IMR-90 (cell line): ENCODE results near the gene DCAKD. TPM values are rescaled to one million over a fixed set of nuclear protein-coding genes. Genes with fewer than 3 reads are reported as not detected.

ENCODE experiments used
- ATAC-seq: fragments of 200-7000 bp; cut with Tn5 transposase; 2 replicates; pipeline ENCODE4 v1.9.1; 2020; ENCODE audit warnings: low read depth, mild to moderate bottlenecking, moderate library complexity
- BruUV-seq: library from RNA; stranded (reverse); fragments of 400-500 nt; replicated peaks from 2 replicates; lab custom pipeline; 2021; lab: Mats Ljungman, UMichigan
- CTCF ChIA-PET: fragments of 300-600 bp; formaldehyde crosslinking; extraction: SDS; loops from one replicate; lab custom pipeline; 2021; ENCODE audit warnings: antibody characterized with exemption; lab: Yijun Ruan, JAX
- POLR2A ChIA-PET: fragments of 300-600 bp; sonication (Branson Sonifier 250); formaldehyde crosslinking; loops from one replicate; lab custom pipeline; 2022; ENCODE audit warnings: antibody characterized with exemption; ENCODE audit not compliant: unreplicated experiment; lab: Charles Lee
- DNase-seq: peaks from one replicate; pipeline ENCODE4 v3.0.0; 2013
- H2AFZ ChIP-seq: replicated peaks from 2 replicates; pipeline ENCODE3; 2013; ENCODE audit warnings: low read length, mild to moderate bottlenecking; ENCODE audit not compliant: poor library complexity
- H2AK5ac ChIP-seq: 2 replicates; pipeline ENCODE4 v1.6.1; 2013; ENCODE audit warnings: low read depth, low read length, inconsistent platforms
- H2AK9ac ChIP-seq: replicated peaks from 2 replicates; pipeline ENCODE3; 2013; ENCODE audit warnings: mild to moderate bottlenecking, low read depth, low read length, moderate library complexity; ENCODE audit not compliant: poor library complexity
- H2BK120ac ChIP-seq: 2 replicates; pipeline ENCODE4 v1.6.1; 2013; ENCODE audit warnings: low read depth, low read length, inconsistent platforms
- H2BK15ac ChIP-seq: 3 replicates; pipeline ENCODE4 v1.6.1; 2013; ENCODE audit warnings: low read depth, low read length, inconsistent platforms
- H2BK20ac ChIP-seq: 2 replicates; pipeline ENCODE4 v1.6.1; 2013; ENCODE audit warnings: low read depth, mild to moderate bottlenecking, inconsistent platforms, low read length, moderate library complexity
- H2BK5ac ChIP-seq: 2 replicates; pipeline ENCODE4 v1.6.1; 2013; ENCODE audit warnings: mild to moderate bottlenecking, low read depth, low read length, inconsistent platforms; ENCODE audit not compliant: poor library complexity, severe bottlenecking
- H3K14ac ChIP-seq: replicated peaks from 2 replicates; pipeline ENCODE4 v1.6.1; 2013; ENCODE audit warnings: low read depth, low read length, inconsistent platforms
- H3K18ac ChIP-seq: 2 replicates; pipeline ENCODE4 v1.6.1; 2013; ENCODE audit warnings: low read depth, low read length, control low read depth
- H3K23ac ChIP-seq: 2 replicates; pipeline ENCODE4 v1.6.1; 2013; ENCODE audit warnings: low read depth, low read length, inconsistent platforms
- H3K27ac ChIP-seq: 2 replicates; pipeline ENCODE4 v1.5.1; 2013; ENCODE audit warnings: mild to moderate bottlenecking, control low read depth, low read length; ENCODE audit not compliant: insufficient read depth
- H3K27me3 ChIP-seq: 2 replicates; pipeline ENCODE4 v1.6.1; 2013; ENCODE audit warnings: low read length; ENCODE audit not compliant: control insufficient read depth, insufficient read depth
- H3K36me3 ChIP-seq: 2 replicates; pipeline ENCODE4 v1.6.1; 2013; ENCODE audit warnings: low read length, mixed read lengths; ENCODE audit not compliant: control insufficient read depth, insufficient read depth
- H3K4ac ChIP-seq: 2 replicates; pipeline ENCODE4 v1.6.1; 2013; ENCODE audit warnings: low read depth, low read length, inconsistent platforms
- H3K4me1 ChIP-seq: 2 replicates; pipeline ENCODE4 v1.6.1; 2013; ENCODE audit warnings: low read length, mixed read lengths; ENCODE audit not compliant: control insufficient read depth, insufficient read depth
- H3K4me2 ChIP-seq: 2 replicates; pipeline ENCODE4 v1.6.1; 2013; ENCODE audit warnings: low read depth, mild to moderate bottlenecking, control low read depth, low read length, moderate library complexity
- H3K4me3 ChIP-seq: 2 replicates; pipeline ENCODE4 v1.5.1; 2013; ENCODE audit warnings: low read depth, mild to moderate bottlenecking, control low read depth, low read length, moderate library complexity; ENCODE audit not compliant: insufficient read depth
- H3K56ac ChIP-seq: 2 replicates; pipeline ENCODE4 v1.6.1; 2013; ENCODE audit warnings: low read length, inconsistent platforms; ENCODE audit not compliant: insufficient read depth; ENCODE audit errors: extremely low read depth
- H3K79me1 ChIP-seq, 2 experiments: 2 replicates each; pipeline ENCODE4 v1.6.1; 2013; ENCODE audit warnings: low read length in 2 of 2, inconsistent platforms in 1 of 2, low read depth in 1 of 2
- H3K9ac ChIP-seq: 2 replicates; pipeline ENCODE4 v1.6.1; 2013; ENCODE audit warnings: low read depth, low read length, control low read depth
- H3K9me1 ChIP-seq: 2 replicates; pipeline ENCODE4 v1.6.1; 2013; ENCODE audit warnings: low read length, inconsistent platforms; ENCODE audit not compliant: insufficient read depth
- H3K9me3 ChIP-seq: 2 replicates; pipeline ENCODE4 v1.6.1; 2013; ENCODE audit warnings: low read length; ENCODE audit not compliant: control insufficient read depth, insufficient read depth
- H4K20me1 ChIP-seq: 2 replicates; pipeline ENCODE4 v1.6.1; 2013; ENCODE audit warnings: low read length, inconsistent platforms; ENCODE audit not compliant: insufficient read depth
- H4K5ac ChIP-seq: 2 replicates; pipeline ENCODE4 v1.6.1; 2013; ENCODE audit warnings: mild to moderate bottlenecking, low read depth, low read length, control low read depth
- H4K8ac ChIP-seq, 2 experiments: 2 replicates each; pipeline ENCODE4 v1.6.1; 2013; ENCODE audit warnings: low read depth in 2 of 2, low read length in 2 of 2, control low read depth in 1 of 2, inconsistent platforms in 1 of 2
- H4K91ac ChIP-seq: 2 replicates; pipeline ENCODE4 v1.6.1; 2013; ENCODE audit warnings: low read depth, low read length, inconsistent platforms; ENCODE audit not compliant: insufficient read depth
- BHLHE40 ChIP-seq: fragments of 150-350 bp; IDR thresholded peaks from 2 replicates; pipeline ENCODE4 v1.6.1; 2016; ENCODE audit warnings: mild to moderate bottlenecking, low read depth, low read length
- CEBPB ChIP-seq: IDR thresholded peaks from 2 replicates; pipeline ENCODE4 v1.6.1; 2012; ENCODE audit warnings: low read depth, low read length, improper control_type of control experiment
- CHD1 ChIP-seq: IDR thresholded peaks from 2 replicates; pipeline ENCODE4 v1.6.1; 2012; ENCODE audit warnings: low read depth, low read length, improper control_type of control experiment
- FOS ChIP-seq: fragments of 150-350 bp; IDR thresholded peaks from 2 replicates; pipeline ENCODE4 v1.6.1; 2016; ENCODE audit warnings: low read depth, low read length
- MAFK ChIP-seq: IDR thresholded peaks from 2 replicates; pipeline ENCODE4 v1.6.1; 2012; ENCODE audit warnings: low read depth, low read length, improper control_type of control experiment
- MAZ ChIP-seq: IDR thresholded peaks from 2 replicates; pipeline ENCODE4 v1.6.1; 2012; ENCODE audit warnings: low read depth, mild to moderate bottlenecking, low read length, improper control_type of control experiment, moderate library complexity, borderline replicate concordance
- MXI1 ChIP-seq: IDR thresholded peaks from 2 replicates; pipeline ENCODE4 v1.6.1; 2012; ENCODE audit warnings: low read depth, mild to moderate bottlenecking, low read length, moderate library complexity, borderline replicate concordance
- NFE2L2 ChIP-seq: fragments of 150-350 bp; IDR thresholded peaks from 2 replicates; pipeline ENCODE4 v1.6.1; 2016; ENCODE audit warnings: low read depth, mild to moderate bottlenecking, low read length
- POLR2A ChIP-seq: IDR thresholded peaks from 2 replicates; pipeline ENCODE4 v1.6.1; 2012; ENCODE audit warnings: mild to moderate bottlenecking, low read depth, low read length
- RAD21 ChIP-seq: IDR thresholded peaks from 2 replicates; pipeline ENCODE4 v1.6.1; 2012; ENCODE audit warnings: low read length, improper control_type of control experiment
- RCOR1 ChIP-seq: IDR thresholded peaks from 2 replicates; pipeline ENCODE4 v1.6.1; 2012; ENCODE audit warnings: mild to moderate bottlenecking, low read length, improper control_type of control experiment; ENCODE audit not compliant: insufficient replicate concordance
- RFX5 ChIP-seq: IDR thresholded peaks from 2 replicates; pipeline ENCODE4 v1.8.0; 2012; ENCODE audit warnings: low read depth, mild to moderate bottlenecking, low read length, moderate library complexity
- SMC3 ChIP-seq: fragments of 150-350 bp; IDR thresholded peaks from 2 replicates; pipeline ENCODE4 v1.6.1; 2016; ENCODE audit warnings: low read depth, mild to moderate bottlenecking, antibody characterized with exemption, low read length, moderate library complexity
- WGBS, 2 experiments: methylation state at CpG; one replicate each; pipeline versions ENCODE4 v1.1.5 to v1.1.7; 2013; ENCODE audit warnings: missing lambda C conversion rate in 2 of 2; ENCODE audit not compliant: insufficient read length in 1 of 2; ENCODE audit errors: extremely low coverage in 2 of 2; 5-methylcytosine and 5-hydroxymethylcytosine counted together
- dilution Hi-C: fragments of 300-500 bp; cut with HindIII; formaldehyde crosslinking; loops from one replicate; pipeline ENCODE4 v1.14.3; 2018; ENCODE audit warnings: low sequenced_read_pairs; ENCODE audit not compliant: unreplicated experiment
- in situ Hi-C: fragments of 300-500 bp; cut with MboI; formaldehyde crosslinking; loops from 3 replicates; pipeline ENCODE4 v1.14.3; 2019; ENCODE audit warnings: low sequenced_read_pairs, inconsistent platforms, mixed read lengths
- intact Hi-C: fragments of 100-400 bp; cut with micrococcal nuclease; formaldehyde crosslinking; loops from 2 replicates; pipeline ENCODE4 v1.10.0; 2022
- polyA plus RNA-seq, 3 experiments: library from polyadenylated mRNA; depleted of rRNA; stranded (reverse); fragments of >200 nt; gene quantifications; 2 replicates each; pipeline ENCODE4 v1.2.3, GENCODE V29; 2012; ENCODE audit warnings: low replicate concordance in 1 of 3
- total RNA-seq: library from RNA; depleted of rRNA; stranded (reverse); fragments of >200 nt; gene quantifications from 2 replicates; pipeline ENCODE4 v1.2.3, GENCODE V29; 2012
- TF ChIP-seq, protein P1 (sequence below): conservative IDR thresholded peaks from 2 replicates; pipeline ENCODE4 v1.5.1; 2012; ENCODE audit warnings: mild to moderate bottlenecking, low read depth, low read length, improper control_type of control experiment
- TF ChIP-seq, protein P2 (sequence below): fragments of 150-350 bp; IDR thresholded peaks from 2 replicates; pipeline ENCODE4 v1.6.1; 2017; ENCODE audit warnings: mild to moderate bottlenecking, antibody characterized with exemption, low read length, low read depth

DCAKD gene
- total and polyA plus RNA-seq, 2 of the 4 experiments (the other 2 are of a cell fraction): 31.3 to 47.9 TPM

DNA sequence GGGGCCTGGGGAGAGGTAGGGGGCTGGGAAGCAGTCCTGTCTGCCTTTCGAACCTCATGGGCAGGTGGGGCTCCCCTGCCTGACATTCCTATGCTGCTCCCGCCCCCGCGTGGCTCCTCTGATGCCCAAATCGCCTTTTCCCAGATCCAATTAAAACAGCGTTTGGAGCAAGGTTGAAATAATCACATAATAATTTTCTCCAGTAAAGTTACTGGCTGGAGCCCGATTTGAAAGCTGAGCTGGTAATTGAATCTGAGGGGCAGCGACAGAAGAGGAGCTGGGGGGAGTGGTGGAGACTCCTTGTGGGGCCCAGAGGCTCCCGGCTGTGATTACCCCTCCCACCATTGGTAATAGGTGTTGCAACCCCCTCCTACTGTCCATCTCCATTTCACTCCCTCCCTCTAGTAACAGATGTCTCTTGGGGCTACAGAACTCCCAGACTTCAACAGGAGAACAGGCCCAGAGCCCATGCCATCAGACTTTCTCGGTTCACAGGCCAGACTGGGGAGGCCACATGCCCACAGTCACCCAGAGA, 44.4 kb downstream of the DCAKD start:
- Histone ChIP-seq H3K4me2 (no peak overlapping the region), H3K9me3 (no peaks in the 10 kb centered on the region), H4K5ac (no peak overlapping the region), H3K27me3 (peaks cover 33% of the 10 kb centered on the region), H3K4me1 (no peaks in the 10 kb centered on the region), H3K14ac (no peak overlapping the region), H3K23ac (no peak overlapping the region), H2AK9ac (no peak overlapping the region), H2BK120ac (no peak overlapping the region), H3K9me1 (no peaks in the 10 kb centered on the region), H3K4ac (no peak overlapping the region), H2BK5ac (no peak overlapping the region), H2AFZ (peak overlapping the region; percentile 35), H3K27ac (no peak overlapping the region), H3K18ac (no peak overlapping the region), H3K79me1 (no peaks in the 10 kb centered on the region), H4K91ac (no peak overlapping the region), H3K4me3 (no peak overlapping the region), H2BK20ac (no peak overlapping the region), H2BK15ac (no peak overlapping the region), H2AK5ac (no peak overlapping the region), H4K8ac (no peak overlapping the region), H3K9ac (no peak overlapping the region), H3K36me3 (no peaks in the 10 kb centered on the region), H4K20me1 (no peaks in the 10 kb centered on the region), H3K56ac (no peak overlapping the region)
- intact Hi-C loops (no loop called here), dilution Hi-C loops (no loop called here), in situ Hi-C loops (no loop called here)
- ATAC-seq (peak; percentile 29), DNase-seq (no peak)
- TF ChIP-seq, protein P1, sequence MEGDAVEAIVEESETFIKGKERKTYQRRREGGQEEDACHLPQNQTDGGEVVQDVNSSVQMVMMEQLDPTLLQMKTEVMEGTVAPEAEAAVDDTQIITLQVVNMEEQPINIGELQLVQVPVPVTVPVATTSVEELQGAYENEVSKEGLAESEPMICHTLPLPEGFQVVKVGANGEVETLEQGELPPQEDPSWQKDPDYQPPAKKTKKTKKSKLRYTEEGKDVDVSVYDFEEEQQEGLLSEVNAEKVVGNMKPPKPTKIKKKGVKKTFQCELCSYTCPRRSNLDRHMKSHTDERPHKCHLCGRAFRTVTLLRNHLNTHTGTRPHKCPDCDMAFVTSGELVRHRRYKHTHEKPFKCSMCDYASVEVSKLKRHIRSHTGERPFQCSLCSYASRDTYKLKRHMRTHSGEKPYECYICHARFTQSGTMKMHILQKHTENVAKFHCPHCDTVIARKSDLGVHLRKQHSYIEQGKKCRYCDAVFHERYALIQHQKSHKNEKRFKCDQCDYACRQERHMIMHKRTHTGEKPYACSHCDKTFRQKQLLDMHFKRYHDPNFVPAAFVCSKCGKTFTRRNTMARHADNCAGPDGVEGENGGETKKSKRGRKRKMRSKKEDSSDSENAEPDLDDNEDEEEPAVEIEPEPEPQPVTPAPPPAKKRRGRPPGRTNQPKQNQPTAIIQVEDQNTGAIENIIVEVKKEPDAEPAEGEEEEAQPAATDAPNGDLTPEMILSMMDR: no peak
- TF ChIP-seq RAD21 (no peak), RCOR1 (no peak), BHLHE40 (no peak), CEBPB (no peak), CHD1 (no peak), SMC3 (no peak), NFE2L2 (no peak), FOS (no peak), POLR2A (no peak), MAZ (no peak), MXI1 (no peak), MAFK (no peak), RFX5 (no peak)
- TF ChIP-seq, protein P2, sequence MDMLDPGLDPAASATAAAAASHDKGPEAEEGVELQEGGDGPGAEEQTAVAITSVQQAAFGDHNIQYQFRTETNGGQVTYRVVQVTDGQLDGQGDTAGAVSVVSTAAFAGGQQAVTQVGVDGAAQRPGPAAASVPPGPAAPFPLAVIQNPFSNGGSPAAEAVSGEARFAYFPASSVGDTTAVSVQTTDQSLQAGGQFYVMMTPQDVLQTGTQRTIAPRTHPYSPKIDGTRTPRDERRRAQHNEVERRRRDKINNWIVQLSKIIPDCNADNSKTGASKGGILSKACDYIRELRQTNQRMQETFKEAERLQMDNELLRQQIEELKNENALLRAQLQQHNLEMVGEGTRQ: no peak
- no CpG with 5 or more reads among the region's 10 CpGs for WGBS, 2 experiments
- BruUV-seq: no TSS peak
- CTCF ChIA-PET: interaction anchor here (0.6 kb wide), 1 partner anchor 10 kb away, joined by 4 read pairs; no protein-coding TSS in a partner anchor
- POLR2A ChIA-PET: no interaction called here
